Activated naive CD8-positive, alpha-beta T cell (primary cell): ENCODE data around the gene PDE6G.

Source experiments
- H3K27ac Mint-ChIP-seq: one replicate; pipeline ENCODE4 v1.8.0; 2021; ENCODE audit warnings: mixed read lengths
- H3K27me3 Mint-ChIP-seq: one replicate; pipeline ENCODE4 v1.8.0; 2021; ENCODE audit warnings: mixed read lengths
- H3K36me3 Mint-ChIP-seq: one replicate; pipeline ENCODE4 v1.8.0; 2021; ENCODE audit warnings: mixed read lengths
- H3K4me1 Mint-ChIP-seq: one replicate; pipeline ENCODE4 v1.8.0; 2021; ENCODE audit warnings: low read depth, mixed read lengths
- H3K4me3 Mint-ChIP-seq: one replicate; pipeline ENCODE4 v1.8.0; 2021; ENCODE audit warnings: mild to moderate bottlenecking, mixed read lengths
- H3K9me3 Mint-ChIP-seq: one replicate; pipeline ENCODE4 v1.8.0; 2021; ENCODE audit warnings: low read depth, mixed read lengths

PDE6G gene

GRCh38 chr17:81607431-81607830, 48.9 kb downstream of the PDE6G start:
- H3K4me3 Mint-ChIP-seq: no peak overlapping the region
- H3K9me3 Mint-ChIP-seq: no peaks in the 10 kb centered on the region
- no peaks in the 10 kb centered on the region for H3K27me3 Mint-ChIP-seq
- H3K27ac Mint-ChIP-seq: no peak overlapping the region
- peaks cover 3% of the 10 kb centered on the region for H3K36me3 Mint-ChIP-seq
- peaks cover 2% of the 10 kb centered on the region for H3K4me1 Mint-ChIP-seq

- Mint-ChIP-seq H3K4me1 (peaks cover 2% of the 10 kb centered on the region), H3K27ac (no peak overlapping the region), H3K9me3 (no peaks in the 10 kb centered on the region), H3K4me3 (no peak overlapping the region), H3K27me3 (no peaks in the 10 kb centered on the region), H3K36me3 (peaks cover 10% of the 10 kb centered on the region)
Measured at GRCh38 chr17:81603846-81604610, 52.3 kb downstream of the PDE6G start.

GRCh38 chr17:81601525-81602120, 54.7 kb downstream of the PDE6G start:
- no peaks in the 10 kb centered on the region for H3K9me3 Mint-ChIP-seq
- H3K27ac Mint-ChIP-seq: peak overlapping the region; percentile 64
- H3K36me3 Mint-ChIP-seq: peaks cover 10% of the 10 kb centered on the region
- peaks cover 2% of the 10 kb centered on the region for H3K4me1 Mint-ChIP-seq
- no peak overlapping the region for H3K4me3 Mint-ChIP-seq
- no peaks in the 10 kb centered on the region for H3K27me3 Mint-ChIP-seq
